DND-41 (cell line): ENCODE measurements around the gene SLC25A28.
"Not testable (repeated sequence)": the region's sequence is repeated elsewhere in the genome, so short reads cannot be mapped to it uniquely, and the experiment has no call there.

Experiments
- ATAC-seq: fragments of 200-7000 bp; cut with Tn5 transposase; 3 replicates; pipeline ENCODE4 v1.9.1; 2021; ENCODE audit warnings: low read depth; ENCODE audit not compliant: insufficient read depth
- DNase-seq: peaks from one replicate; pipeline ENCODE4 v3.0.0-alpha.2; 2020
- H2AFZ ChIP-seq: 2 replicates; pipeline ENCODE4 v1.6.0; 2012; ENCODE audit warnings: low read depth, low read length
- H3K27ac ChIP-seq: 2 replicates; pipeline ENCODE4 v1.5.1; 2012; ENCODE audit warnings: low read length, inconsistent platforms
- H3K27me3 ChIP-seq: fragments of 200-600 bp; sonication (generic); 2 replicates; pipeline ENCODE4 v1.6.0; 2012; ENCODE audit warnings: low read length, mild to moderate bottlenecking, inconsistent platforms; ENCODE audit not compliant: insufficient read depth, poor library complexity
- H3K36me3 ChIP-seq: 2 replicates; pipeline ENCODE4 v1.5.1; 2012; ENCODE audit warnings: low read length, inconsistent platforms; ENCODE audit not compliant: insufficient read depth
- H3K4me1 ChIP-seq: 2 replicates; pipeline ENCODE4 v1.5.1; 2012; ENCODE audit warnings: mild to moderate bottlenecking, low read length; ENCODE audit not compliant: insufficient read depth
- H3K4me2 ChIP-seq: 2 replicates; pipeline ENCODE4 v1.6.0; 2012; ENCODE audit warnings: mild to moderate bottlenecking, moderate library complexity, low read length, inconsistent platforms; ENCODE audit not compliant: insufficient read depth
- H3K4me3 ChIP-seq, 2 experiments: fragments of 200-600 bp in 1 of 2; shearing (Covaris generic) in 1 of 2; 2 replicates each; pipeline ENCODE4 v1.5.1; 2012 to 2016; ENCODE audit warnings: inconsistent platforms in 2 of 2, low read length in 2 of 2, mild to moderate bottlenecking in 2 of 2, low read depth in 1 of 2, moderate library complexity in 1 of 2
- H3K79me2 ChIP-seq: 2 replicates; pipeline ENCODE4 v1.6.0; 2012; ENCODE audit warnings: low read length, inconsistent platforms; ENCODE audit not compliant: insufficient read depth
- H3K9ac ChIP-seq: 2 replicates; pipeline ENCODE4 v1.6.0; 2012; ENCODE audit warnings: low read depth, mild to moderate bottlenecking, inconsistent platforms, low read length, moderate library complexity
- H3K9me3 ChIP-seq: 2 replicates; pipeline ENCODE4 v1.5.1; 2012; ENCODE audit warnings: low read length, moderate library complexity, mild to moderate bottlenecking, inconsistent platforms; ENCODE audit not compliant: insufficient read depth, severe bottlenecking
- H4K20me1 ChIP-seq: 2 replicates; pipeline ENCODE4 v1.6.0; 2012; ENCODE audit warnings: low read length; ENCODE audit not compliant: insufficient read depth
- CTCF ChIP-seq: IDR thresholded peaks from 2 replicates; pipeline ENCODE4 v1.5.1; 2012; ENCODE audit warnings: borderline replicate concordance, low read length, moderate library complexity, mild to moderate bottlenecking; ENCODE audit not compliant: poor library complexity, severe bottlenecking; ENCODE audit errors: extremely low read depth
- EZH2 ChIP-seq: IDR thresholded peaks from 3 replicates; pipeline ENCODE4 v1.6.1; 2012; ENCODE audit warnings: borderline replicate concordance, low read depth, mild to moderate bottlenecking, moderate library complexity, low read length, inconsistent platforms; ENCODE audit not compliant: severe bottlenecking

SLC25A28 gene

GRCh38 chr10:99605351-99605750 lies 14.9 kb downstream of the SLC25A28 start:
- Histone ChIP-seq H3K9me3 (no peaks in the 10 kb centered on the region), H3K4me2 (no peak overlapping the region), H3K79me2 (no peaks in the 10 kb centered on the region), H3K27ac (no peak overlapping the region), H3K27me3 (no peaks in the 10 kb centered on the region), H3K4me3 (no peak overlapping the region), H2AFZ (no peak overlapping the region), H4K20me1 (no peaks in the 10 kb centered on the region; the same call in 1 of the 2 replicates), H3K36me3 (peaks cover 8% of the 10 kb centered on the region), H3K9ac (no peak overlapping the region), H3K4me1 (no peaks in the 10 kb centered on the region)
- DNase-seq = no peak
- ATAC-seq = no peak
- TF ChIP-seq EZH2 (no peak), CTCF (no peak)

- no peak overlapping the region for H3K4me3 ChIP-seq
- no peaks in the 10 kb centered on the region for H3K4me1 ChIP-seq
- ATAC-seq (no peak), DNase-seq (no peak)
- 0 out of 2 replicates have a peak, but pooled peaks cover 3% of the 10 kb centered on the region for H3K36me3 ChIP-seq
- H3K27me3 ChIP-seq = no peaks in the 10 kb centered on the region
- no peaks in the 10 kb centered on the region for H3K9me3 ChIP-seq
- no peak overlapping the region for H3K27ac ChIP-seq
- H3K4me2 ChIP-seq = no peak overlapping the region
- TF ChIP-seq CTCF = no peak
- no peak overlapping the region for H2AFZ ChIP-seq
- H3K79me2 ChIP-seq = no peaks in the 10 kb centered on the region
- no peak overlapping the region for H3K9ac ChIP-seq
- H4K20me1 ChIP-seq = no peaks in the 10 kb centered on the region
Measured at GRCh38 chr10:99604862-99605261, 15.4 kb downstream of the SLC25A28 start.

GRCh38 chr10:99598781-99599509 lies 21.3 kb downstream of the SLC25A28 start:
- Histone ChIP-seq H3K4me3 (no peak overlapping the region), H4K20me1 (no peaks in the 10 kb centered on the region), H3K4me2 (no peak overlapping the region), H3K9ac (no peak overlapping the region), H3K27me3 (peaks cover 5% of the 10 kb centered on the region), H3K27ac (no peak overlapping the region), H3K79me2 (no peaks in the 10 kb centered on the region), H3K36me3 (no peaks in the 10 kb centered on the region), H2AFZ (no peak overlapping the region), H3K9me3 (no peaks in the 10 kb centered on the region), H3K4me1 (no peaks in the 10 kb centered on the region)
- DNase-seq = no peak
- no peak for ATAC-seq
- TF ChIP-seq EZH2 (no peak), CTCF (no peak)

- Histone ChIP-seq H4K20me1 (no peaks in the 10 kb centered on the region), H3K9ac (no peak overlapping the region), H3K4me3 (no peak overlapping the region), H3K9me3 (no peaks in the 10 kb centered on the region), H3K79me2 (no peaks in the 10 kb centered on the region), H3K36me3 (no peaks in the 10 kb centered on the region), H3K27ac (no peak overlapping the region), H3K4me1 (no peaks in the 10 kb centered on the region), H2AFZ (no peak overlapping the region), H3K4me2 (no peak overlapping the region), H3K27me3 (peaks cover 5% of the 10 kb centered on the region)
- ATAC-seq (no peak), DNase-seq (no peak)
- TF ChIP-seq CTCF (no peak), EZH2 (no peak)
Measured at GRCh38 chr10:99598011-99598410, 22.2 kb downstream of the SLC25A28 start.

GRCh38 chr10:99596708-99597107 lies 23.5 kb downstream of the SLC25A28 start:
- DNase-seq, H3K79me2 ChIP-seq, H3K36me3 ChIP-seq, H2AFZ ChIP-seq, H4K20me1 ChIP-seq, H3K9me3 ChIP-seq, H3K4me1 ChIP-seq, H3K4me2 ChIP-seq, H3K27me3 ChIP-seq, H3K9ac ChIP-seq, H3K4me3 ChIP-seq, ATAC-seq, H3K27ac ChIP-seq: not testable (repeated sequence)
